ENCODE results near the gene PRC1.
A peak's percentile ranks its signal among the peaks of the same experiment; 100 is the strongest.
"Not testable (repeated sequence)": the region's sequence is repeated elsewhere in the genome, so short reads cannot be mapped to it uniquely, and the experiment has no call there.

PRC1 gene

DNA sequence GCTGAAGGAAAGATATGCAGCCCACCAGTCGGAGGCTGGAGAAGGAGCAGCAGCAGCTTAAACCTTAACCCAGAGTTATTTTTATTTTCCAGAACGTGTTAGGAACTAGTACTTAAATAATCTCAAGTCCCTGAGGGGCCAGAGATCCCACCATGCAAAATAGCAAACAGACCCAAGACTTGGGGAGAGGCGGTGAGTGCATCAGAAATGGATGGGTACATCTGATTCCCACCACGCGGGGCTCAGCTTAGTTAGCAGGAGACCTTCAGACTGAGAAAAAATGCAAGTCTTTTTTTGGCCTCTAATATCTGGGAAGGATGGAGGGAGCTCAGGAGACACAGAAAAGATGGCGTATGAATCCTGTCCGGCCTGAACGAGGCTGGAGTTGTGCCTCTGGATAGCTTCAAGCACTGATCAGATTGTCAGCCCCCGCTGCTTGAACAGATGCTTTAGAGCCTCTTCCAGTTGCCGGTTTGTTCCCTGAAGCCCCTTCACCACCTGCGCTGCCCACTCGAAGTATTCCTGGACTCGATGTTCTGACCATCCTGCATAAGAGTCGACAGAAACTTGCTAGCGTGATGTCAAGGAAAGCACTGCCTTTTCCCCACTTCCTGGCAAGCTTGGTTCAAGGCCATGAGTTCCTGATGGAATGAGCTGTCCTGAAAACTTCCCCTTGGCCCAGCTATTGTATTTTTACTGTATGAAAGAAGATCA, 63.3 kb downstream of the PRC1 start:
- no peak for DNase-seq (ENCODE audit: low read depth)
- TF ChIP-seq, protein P1, sequence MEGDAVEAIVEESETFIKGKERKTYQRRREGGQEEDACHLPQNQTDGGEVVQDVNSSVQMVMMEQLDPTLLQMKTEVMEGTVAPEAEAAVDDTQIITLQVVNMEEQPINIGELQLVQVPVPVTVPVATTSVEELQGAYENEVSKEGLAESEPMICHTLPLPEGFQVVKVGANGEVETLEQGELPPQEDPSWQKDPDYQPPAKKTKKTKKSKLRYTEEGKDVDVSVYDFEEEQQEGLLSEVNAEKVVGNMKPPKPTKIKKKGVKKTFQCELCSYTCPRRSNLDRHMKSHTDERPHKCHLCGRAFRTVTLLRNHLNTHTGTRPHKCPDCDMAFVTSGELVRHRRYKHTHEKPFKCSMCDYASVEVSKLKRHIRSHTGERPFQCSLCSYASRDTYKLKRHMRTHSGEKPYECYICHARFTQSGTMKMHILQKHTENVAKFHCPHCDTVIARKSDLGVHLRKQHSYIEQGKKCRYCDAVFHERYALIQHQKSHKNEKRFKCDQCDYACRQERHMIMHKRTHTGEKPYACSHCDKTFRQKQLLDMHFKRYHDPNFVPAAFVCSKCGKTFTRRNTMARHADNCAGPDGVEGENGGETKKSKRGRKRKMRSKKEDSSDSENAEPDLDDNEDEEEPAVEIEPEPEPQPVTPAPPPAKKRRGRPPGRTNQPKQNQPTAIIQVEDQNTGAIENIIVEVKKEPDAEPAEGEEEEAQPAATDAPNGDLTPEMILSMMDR (IDR thresholded peaks at IDR 0.05; ENCODE audit: control insufficient read depth, extremely low read depth, insufficient read depth), result no peak
- H3K4me3 ChIP-seq (ENCODE audit: low read depth, low read length), result peak overlapping the region; percentile 91

DNA sequence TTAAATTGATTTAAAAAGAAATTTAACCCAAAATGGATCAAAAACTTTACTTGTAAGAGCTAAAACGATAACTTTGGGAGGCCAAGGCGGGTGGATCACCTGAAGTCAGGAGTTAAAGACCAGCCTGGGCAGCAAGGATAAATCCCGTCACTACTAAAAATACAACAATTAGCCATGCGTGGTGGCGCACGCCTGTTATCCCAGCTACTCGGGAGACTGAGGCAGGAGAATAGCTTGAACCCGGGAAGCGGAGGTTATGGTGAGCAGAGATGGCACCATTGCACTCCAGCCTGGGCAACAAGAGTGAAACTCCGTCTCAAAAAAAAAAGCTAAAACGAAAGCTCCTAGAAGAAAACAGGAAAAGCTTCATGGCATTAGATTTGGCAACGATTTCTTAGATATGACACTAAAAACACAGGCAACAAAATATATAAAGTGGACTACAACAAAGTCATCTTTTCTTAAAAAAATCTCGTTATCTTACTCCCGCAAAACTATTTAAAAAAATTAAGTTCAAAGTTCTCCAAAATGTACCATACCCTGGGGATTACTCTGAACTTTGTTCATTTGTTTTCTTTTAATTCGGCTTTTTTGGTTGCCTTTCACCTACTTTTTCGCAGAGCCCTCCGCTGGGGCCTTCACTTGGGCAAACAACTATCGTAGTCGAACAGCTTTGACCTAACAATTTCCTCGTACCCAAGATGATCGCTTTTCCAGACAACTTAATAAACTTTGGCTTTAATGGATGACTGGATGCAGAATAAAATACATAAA, 64.9 kb downstream of the PRC1 start:
- no peak for DNase-seq (ENCODE audit: low read depth)
- TF ChIP-seq, protein P1 (IDR thresholded peaks at IDR 0.05; ENCODE audit: control insufficient read depth, extremely low read depth, insufficient read depth), result no peak
- peak overlapping the region; percentile 65 for H3K4me3 ChIP-seq (ENCODE audit: low read depth, low read length)

DNA sequence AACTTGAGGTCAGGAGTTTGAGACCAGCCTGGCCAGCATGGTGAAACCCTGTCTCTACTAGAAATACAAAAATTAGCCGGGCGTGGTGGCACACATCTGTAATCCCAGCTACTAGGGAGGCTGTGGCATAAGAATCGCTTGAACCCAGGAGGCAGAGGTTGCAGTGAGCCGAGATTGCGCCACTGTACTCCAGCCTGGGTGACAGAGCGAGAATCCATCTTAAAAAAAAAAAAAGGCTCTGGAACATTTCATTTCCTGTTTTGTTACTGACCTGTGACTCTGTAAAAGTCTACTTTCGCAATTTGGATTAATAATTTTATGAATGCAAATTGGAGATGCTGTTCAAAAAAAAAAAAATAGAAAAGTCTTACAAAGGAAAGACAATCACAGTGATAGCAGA, 66.2 kb downstream of the PRC1 start:
- DNase-seq (ENCODE audit: low read depth); H3K4me3 ChIP-seq (ENCODE audit: low read depth, low read length): not testable (repeated sequence)

DNA sequence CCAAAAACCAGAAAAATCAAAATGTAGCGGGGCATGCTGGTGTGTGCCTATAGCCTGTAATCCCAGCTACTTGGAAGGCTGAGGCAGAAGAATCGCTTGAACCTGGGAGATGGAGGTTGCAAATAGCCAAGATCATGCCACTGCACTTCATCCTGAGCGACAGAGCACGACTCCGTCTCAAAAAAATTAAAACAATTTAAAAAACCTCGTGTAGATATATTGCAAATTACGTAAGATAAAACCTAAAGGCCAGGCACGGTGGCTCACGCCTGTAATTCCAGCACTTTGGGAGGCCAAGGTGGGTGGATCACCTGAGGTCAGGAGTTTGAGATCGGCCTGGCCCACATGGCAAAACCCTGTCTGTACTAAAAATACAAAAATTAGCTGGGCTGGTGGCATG, 67.6 kb downstream of the PRC1 start:
- not testable (repeated sequence) for DNase-seq (ENCODE audit: low read depth); H3K4me3 ChIP-seq (ENCODE audit: low read depth, low read length)

DNA sequence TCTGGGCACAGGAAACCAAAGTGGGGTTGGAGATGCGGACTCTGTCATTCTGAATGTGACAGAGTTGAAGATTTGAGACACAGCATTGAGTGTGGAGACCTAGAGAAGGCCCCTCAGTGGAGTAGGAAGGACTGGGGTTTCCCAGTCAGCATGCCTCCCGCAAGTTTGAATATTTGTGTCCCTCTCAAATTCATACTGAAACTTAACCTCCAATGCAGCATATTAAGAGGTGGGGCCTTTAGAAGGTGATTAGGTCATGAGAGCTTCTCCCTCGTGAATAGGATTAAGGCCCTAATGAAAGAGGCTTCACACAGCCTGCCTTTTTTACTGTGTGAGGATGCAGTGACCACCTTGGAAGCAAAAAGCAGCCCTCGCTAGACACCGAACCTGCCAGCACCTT, 70.0 kb downstream of the PRC1 start:
- TF ChIP-seq, protein P1 (IDR thresholded peaks at IDR 0.05; ENCODE audit: control insufficient read depth, extremely low read depth, insufficient read depth), result no peak
- no peak for DNase-seq (ENCODE audit: low read depth)
- H3K4me3 ChIP-seq (ENCODE audit: low read depth, low read length), result no peak overlapping the region

DNA sequence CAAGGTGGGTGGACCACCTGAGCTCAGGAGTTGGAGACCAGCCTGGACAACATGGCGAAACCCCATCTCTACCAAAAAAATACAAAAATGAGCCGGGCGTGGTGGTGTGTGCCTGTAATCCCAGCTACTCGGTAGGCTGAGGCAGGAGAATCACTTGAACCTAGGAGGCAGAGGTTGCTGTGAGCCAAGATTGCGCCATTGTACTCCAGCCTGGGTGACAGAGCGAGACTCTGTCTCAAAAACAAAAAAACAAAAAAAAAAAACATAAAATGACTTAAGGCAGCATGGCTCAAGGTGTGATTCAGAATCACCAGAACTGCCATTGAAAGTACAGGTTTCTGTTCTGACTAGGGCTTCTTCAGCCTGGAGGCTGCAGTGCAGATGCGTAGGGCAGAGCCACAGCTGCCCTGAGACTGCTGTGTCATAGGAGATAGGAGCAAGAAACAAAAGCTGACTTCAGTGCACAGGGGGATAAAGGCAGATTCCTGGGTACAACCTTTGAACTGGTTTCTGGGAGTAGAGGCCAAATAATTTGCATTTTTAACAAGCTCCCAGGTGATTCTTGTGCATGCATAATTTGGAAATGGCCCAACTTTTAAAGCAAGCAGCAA, 71.5 kb downstream of the PRC1 start:
- DNase-seq (ENCODE audit: low read depth); H3K4me3 ChIP-seq (ENCODE audit: low read depth, low read length): not testable (repeated sequence)

DNA sequence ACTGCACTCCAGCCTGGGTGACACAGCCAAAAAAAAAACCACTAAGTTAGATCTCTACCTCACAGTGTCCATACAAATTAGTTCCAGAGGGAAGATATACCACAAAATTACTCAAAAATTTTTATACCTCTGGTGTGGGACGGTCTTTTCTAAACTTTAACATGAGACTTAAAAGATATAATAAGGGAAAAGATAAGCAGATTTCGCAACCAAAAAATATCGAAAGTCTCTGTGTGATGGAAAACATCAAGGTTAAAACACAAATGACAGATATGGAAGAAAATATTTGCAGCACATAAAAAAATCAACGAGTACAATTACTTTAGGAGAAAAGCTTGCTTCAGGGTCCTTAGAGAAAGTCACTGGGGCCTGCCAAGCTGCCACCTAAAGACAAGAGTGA, 72.4 kb downstream of the PRC1 start:
- TF ChIP-seq, protein P1 (IDR thresholded peaks at IDR 0.05; ENCODE audit: control insufficient read depth, extremely low read depth, insufficient read depth), result no peak
- DNase-seq (ENCODE audit: low read depth), result no peak
- H3K4me3 ChIP-seq (ENCODE audit: low read depth, low read length), result no peak overlapping the region

DNA sequence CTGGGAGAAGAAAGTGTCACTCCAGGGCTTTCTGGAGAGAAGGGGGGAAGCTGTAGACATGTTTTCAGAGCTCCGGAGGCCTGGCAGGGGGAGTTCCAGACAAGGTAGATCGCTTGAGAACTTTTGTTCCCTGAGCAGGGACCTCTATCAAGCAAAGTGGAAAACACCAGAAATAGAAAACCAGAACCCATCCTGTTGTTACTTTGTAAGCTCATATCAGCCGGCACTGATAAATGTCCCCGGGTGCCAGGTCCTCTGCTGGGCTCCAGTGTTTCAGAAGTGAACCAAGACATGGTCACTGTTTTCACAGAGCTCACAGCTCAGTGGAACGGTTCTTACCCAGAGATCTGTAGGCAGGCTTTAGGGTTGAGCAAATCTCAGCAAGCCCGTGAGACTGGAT, 75.5 kb downstream of the PRC1 start:
- no peak for DNase-seq (ENCODE audit: low read depth)
- H3K4me3 ChIP-seq (ENCODE audit: low read depth, low read length), result no peak overlapping the region
- TF ChIP-seq, protein P1 (IDR thresholded peaks at IDR 0.05; ENCODE audit: control insufficient read depth, extremely low read depth, insufficient read depth), result no peak
